LNCaP clone FGC (cell line): Measurements from ENCODE around the gene RBBP8NL.
A peak's percentile ranks its signal among the peaks of the same experiment; 100 is the strongest.

Experiments
- DNase-seq: peaks from one replicate; pipeline ENCODE4 v3.0.0-alpha.2; 2011; ENCODE audit warnings: low read depth
- H3K4me3 ChIP-seq: 2 replicates; pipeline ENCODE4 v1.5.1; 2011; ENCODE audit warnings: mild to moderate bottlenecking, low read depth, low read length, control low read depth
- TF ChIP-seq, protein P1 (sequence below): IDR thresholded peaks from 2 replicates; pipeline ENCODE4 v1.5.1; 2012; ENCODE audit warnings: mild to moderate bottlenecking; ENCODE audit not compliant: control insufficient read depth, insufficient read depth; ENCODE audit errors: extremely low read depth

RBBP8NL gene, protein sequence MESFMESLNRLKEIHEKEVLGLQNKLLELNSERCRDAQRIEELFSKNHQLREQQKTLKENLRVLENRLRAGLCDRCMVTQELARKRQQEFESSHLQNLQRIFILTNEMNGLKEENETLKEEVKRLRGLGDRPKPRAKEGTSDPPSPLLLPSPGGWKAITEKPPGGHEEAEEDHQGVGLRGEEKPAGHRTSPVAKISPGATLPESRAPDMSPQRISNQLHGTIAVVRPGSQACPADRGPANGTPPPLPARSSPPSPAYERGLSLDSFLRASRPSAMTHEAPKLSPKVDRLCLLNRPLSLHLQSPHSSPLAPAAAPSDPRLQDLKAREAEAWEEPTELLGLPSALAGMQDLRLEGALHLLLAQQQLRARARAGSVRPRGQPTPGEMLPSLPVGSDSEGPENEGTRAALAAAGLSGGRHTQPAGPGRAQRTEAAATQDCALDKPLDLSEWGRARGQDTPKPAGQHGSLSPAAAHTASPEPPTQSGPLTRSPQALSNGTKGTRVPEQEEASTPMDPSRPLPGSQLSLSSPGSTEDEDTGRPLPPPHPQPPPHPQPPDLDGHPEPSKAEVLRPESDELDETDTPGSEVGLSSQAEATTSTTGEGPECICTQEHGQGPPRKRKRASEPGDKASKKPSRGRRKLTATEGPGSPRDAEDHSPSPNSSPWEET

DNA sequence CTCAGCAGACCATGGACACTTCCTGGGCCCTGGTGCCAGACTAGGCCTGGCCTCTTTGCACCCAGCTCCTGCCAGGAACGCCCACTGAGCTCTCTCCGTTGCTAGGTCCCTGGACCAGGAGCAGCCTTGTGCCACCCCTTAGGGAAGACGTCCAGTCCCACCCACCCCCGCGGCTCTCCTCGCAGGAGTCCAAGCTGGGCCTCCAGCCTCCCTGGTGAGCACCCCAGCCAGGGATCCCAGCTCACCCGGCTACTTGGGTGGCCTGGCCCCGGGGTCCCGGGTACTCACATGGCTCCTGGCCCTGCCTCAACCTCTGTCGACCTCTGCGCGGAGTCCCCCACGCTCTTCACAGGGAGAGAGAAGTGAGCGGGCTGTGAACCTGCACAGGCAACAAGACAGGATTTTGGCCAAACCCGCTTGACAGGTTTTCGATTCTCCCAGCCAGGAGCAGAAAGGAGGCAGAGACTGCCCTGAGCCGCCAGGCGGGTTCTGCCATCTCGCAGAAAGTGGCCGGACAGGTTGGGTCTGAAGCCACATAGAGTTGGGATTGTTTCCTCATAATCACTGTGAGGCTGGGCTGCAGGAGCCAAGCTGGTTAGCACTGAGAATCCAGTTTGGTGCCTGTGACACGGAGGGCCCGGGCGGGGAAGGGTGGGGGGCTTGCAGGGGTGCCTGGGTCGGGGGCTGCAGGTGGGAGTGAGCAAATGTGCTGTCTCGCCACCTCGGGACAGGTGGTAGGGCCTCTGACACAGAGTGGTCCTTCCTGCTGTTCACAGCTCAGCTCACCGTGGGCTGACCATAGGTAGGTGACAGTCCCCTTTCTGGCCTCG, at the start of gene RBBP8NL:
Gene RBBP8NL, minus strand, starts transcription at position 368 of the 830 bp plus-strand sequence. CDS start 7,892 bp downstream, outside the sequence.
- peak; percentile 97 for DNase-seq
- H3K4me3 ChIP-seq: peak within 1 kb of the TSS; percentile 67
- TF ChIP-seq, protein P1, sequence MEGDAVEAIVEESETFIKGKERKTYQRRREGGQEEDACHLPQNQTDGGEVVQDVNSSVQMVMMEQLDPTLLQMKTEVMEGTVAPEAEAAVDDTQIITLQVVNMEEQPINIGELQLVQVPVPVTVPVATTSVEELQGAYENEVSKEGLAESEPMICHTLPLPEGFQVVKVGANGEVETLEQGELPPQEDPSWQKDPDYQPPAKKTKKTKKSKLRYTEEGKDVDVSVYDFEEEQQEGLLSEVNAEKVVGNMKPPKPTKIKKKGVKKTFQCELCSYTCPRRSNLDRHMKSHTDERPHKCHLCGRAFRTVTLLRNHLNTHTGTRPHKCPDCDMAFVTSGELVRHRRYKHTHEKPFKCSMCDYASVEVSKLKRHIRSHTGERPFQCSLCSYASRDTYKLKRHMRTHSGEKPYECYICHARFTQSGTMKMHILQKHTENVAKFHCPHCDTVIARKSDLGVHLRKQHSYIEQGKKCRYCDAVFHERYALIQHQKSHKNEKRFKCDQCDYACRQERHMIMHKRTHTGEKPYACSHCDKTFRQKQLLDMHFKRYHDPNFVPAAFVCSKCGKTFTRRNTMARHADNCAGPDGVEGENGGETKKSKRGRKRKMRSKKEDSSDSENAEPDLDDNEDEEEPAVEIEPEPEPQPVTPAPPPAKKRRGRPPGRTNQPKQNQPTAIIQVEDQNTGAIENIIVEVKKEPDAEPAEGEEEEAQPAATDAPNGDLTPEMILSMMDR: peak; percentile 12; the same call in 1 of the 2 replicates

DNA sequence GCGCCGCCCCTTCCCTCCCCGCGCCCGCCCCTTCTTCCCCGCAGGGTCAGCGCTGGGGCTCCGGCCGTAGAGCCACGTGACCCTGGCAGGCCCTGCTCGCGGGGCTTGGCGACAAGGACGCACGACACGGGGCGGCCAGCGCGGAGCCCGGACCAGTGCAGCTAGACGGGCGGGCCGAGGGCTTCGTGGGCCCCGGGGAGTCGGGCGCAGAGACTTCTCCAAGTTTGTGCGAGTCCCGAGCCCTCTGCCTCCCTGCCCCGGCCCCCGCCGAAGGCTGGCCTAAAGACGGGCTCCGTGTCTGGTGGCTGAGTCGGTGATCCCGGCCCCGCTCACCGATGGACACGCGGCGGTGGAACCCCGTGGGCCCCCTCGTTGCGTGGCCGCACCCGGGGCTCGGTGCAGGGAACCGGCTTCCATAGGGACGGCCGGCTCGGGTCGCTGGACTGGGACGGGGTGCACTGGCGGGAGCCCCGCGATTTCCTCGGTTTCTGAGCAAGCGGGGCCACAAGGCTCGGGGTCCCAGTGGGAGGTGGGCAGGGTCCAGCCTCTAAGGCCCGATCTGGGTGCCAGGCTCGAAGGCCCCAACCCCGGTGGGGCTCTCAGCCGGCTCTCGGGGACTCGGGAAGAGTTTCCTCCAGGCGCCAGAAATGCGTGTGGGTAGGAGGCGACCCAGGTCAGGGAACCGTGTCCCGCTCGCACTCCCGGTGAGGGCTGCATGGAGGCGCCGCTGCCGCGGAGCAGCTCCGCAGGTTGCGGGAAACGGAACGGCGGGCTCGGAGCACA, 48.9 kb upstream of the RBBP8NL start:
- DNase-seq: no peak
- no peak overlapping the region for H3K4me3 ChIP-seq
- TF ChIP-seq, protein P1: no peak

DNA sequence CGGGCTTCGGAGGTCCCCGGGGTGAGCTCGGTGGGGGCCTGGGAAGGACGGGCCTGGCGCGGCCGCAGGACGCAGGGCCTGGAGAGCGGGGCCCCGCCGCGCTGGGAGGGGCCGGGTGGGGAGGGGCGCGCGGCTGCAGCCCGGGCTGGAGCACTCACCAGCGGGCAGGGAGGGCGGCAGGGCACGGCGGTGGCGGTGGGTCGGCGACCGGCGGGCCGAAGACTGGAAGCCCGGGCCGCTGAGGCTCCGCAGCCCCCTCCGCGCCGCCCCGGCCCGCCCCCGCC, 48.4 kb upstream of the RBBP8NL start, which contains the start of gene GATA5:
Gene GATA5, minus strand, starts transcription at position 224 of the 284 bp plus-strand sequence. CDS start 474 bp downstream, outside the sequence.
- no peak within 1 kb of the TSS for H3K4me3 ChIP-seq
- DNase-seq: no peak
- TF ChIP-seq, protein P1: no peak

DNA sequence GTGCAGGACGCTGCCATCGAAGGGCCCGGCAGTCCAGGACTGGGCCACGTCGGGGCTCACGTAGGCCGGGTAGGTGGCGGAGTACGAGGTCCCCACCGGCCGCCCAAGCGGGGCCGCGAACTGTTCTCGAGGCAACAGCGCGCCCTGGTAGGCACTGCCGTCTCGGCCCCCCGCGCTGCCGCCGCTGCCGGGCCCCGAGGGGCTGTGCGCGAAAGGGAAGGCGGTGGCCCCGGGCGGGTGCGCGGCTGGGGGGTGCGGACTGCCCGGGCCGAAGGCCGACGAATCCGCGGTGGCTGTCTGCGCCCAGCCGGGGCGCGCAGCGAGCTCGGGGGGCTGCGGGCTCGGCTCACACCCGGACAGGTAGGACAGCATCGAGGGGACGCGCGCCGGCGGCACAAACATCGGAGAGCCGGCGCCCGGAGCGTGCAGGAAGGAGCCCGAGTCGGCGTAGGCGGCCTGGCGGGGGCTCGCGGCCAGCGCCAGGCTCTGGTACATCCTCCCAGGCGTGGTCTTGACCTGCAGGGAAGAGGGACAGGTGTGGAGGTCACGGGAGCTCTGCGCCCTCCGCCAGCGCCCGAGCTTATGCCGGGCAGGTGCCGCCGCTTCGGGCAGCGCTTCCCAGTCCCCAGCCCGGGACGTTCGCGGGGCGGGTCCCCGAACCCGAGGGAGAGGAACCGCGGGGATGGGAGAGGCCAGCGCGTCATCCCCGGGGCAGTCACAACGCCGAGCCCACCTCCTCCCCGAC, 47.9 kb upstream of the RBBP8NL start:
- no peak overlapping the region for H3K4me3 ChIP-seq
- TF ChIP-seq, protein P1: no peak
- DNase-seq: no peak

DNA sequence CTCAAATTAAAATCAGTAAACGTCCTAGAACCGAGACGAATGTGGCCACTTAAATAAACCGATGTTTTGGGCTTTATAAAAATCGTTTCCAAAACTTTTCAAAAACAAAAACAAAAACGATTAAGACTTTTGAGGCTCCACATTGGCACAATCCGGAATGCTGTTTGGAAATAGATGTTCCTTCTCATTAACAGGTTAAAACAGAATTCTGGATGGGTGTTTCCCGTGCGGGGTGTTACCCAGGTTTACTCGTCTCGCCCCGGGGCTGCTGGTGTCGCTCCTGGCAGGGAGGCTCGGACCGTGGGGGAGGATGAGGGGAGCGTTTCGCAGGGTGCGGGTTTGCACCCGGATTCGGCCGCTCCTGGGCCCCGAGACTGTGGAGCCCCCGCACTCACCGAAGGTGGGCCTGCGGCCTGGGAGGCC, 47.3 kb upstream of the RBBP8NL start:
- H3K4me3 ChIP-seq: no peak overlapping the region
- DNase-seq: no peak
- TF ChIP-seq, protein P1: no peak
